SK-N-SH (cell line): Measurements from ENCODE around the gene CNN2. TPM values are rescaled to one million over a fixed set of nuclear protein-coding genes. Genes with fewer than 3 reads are reported as not detected.

Experiments
- CHD2 ChIP-seq: fragments of 150-350 bp; IDR thresholded peaks from 2 replicates; pipeline ENCODE4 v1.6.1; 2018; ENCODE audit warnings: low read length; ENCODE audit not compliant: partially characterized antibody
- ELF1 ChIP-seq: IDR thresholded peaks from 2 replicates; pipeline ENCODE4 v1.4.0; 2012
- EP300 ChIP-seq, 2 experiments: IDR thresholded peaks; 2 replicates each; pipeline versions ENCODE4 v1.4.0 to v1.6.1; 2012; ENCODE audit warnings: borderline replicate concordance in 1 of 2, low read depth in 1 of 2, low read length in 1 of 2
- EZH2phosphoT487 ChIP-seq: fragments of 200-600 bp; sonication (generic); IDR thresholded peaks from 2 replicates; pipeline ENCODE4 v1.6.1; 2017; ENCODE audit warnings: low read depth, mixed run types, mild to moderate bottlenecking, antibody characterized with exemption, moderate library complexity, borderline replicate concordance
- FOSL2 ChIP-seq: IDR thresholded peaks from 2 replicates; pipeline ENCODE4 v1.4.0; 2012; ENCODE audit warnings: low read depth, mild to moderate bottlenecking, moderate library complexity, borderline replicate concordance
- FOXJ3 ChIP-seq: sonication (generic); formaldehyde crosslinking; IDR thresholded peaks from 2 replicates; pipeline ENCODE4 v1.5.1; 2020; ENCODE audit warnings: mild to moderate bottlenecking, missing genetic modification reagents
- FOXM1 ChIP-seq: IDR thresholded peaks from 2 replicates; pipeline ENCODE4 v1.4.0; 2012; ENCODE audit warnings: low read depth, mild to moderate bottlenecking
- GABPA ChIP-seq: IDR thresholded peaks from 2 replicates; pipeline ENCODE4 v1.4.0; 2012; ENCODE audit warnings: low read depth, mild to moderate bottlenecking
- JUND ChIP-seq: IDR thresholded peaks from 2 replicates; pipeline ENCODE4 v1.4.0; 2012
- NFIC ChIP-seq: IDR thresholded peaks from 2 replicates; pipeline ENCODE4 v1.4.0; 2012; ENCODE audit warnings: borderline replicate concordance
- NRF1 ChIP-seq: IDR thresholded peaks from 2 replicates; pipeline ENCODE4 v1.6.1; 2012; ENCODE audit warnings: low read depth, mild to moderate bottlenecking, low read length
- POLR2AphosphoS5 ChIP-seq: IDR thresholded peaks from 2 replicates; pipeline ENCODE4 v1.6.1; 2012; ENCODE audit warnings: low read depth, low read length
- RAD21 ChIP-seq: IDR thresholded peaks from 2 replicates; pipeline ENCODE4 v1.6.1; 2012; ENCODE audit warnings: mild to moderate bottlenecking, low read length
- RFX5 ChIP-seq: IDR thresholded peaks from 2 replicates; pipeline ENCODE4 v1.6.1; 2012; ENCODE audit warnings: mild to moderate bottlenecking, improper control_type of control experiment, low read length
- SIN3A ChIP-seq: IDR thresholded peaks from 2 replicates; pipeline ENCODE4 v1.6.1; 2012; ENCODE audit warnings: low read depth, mild to moderate bottlenecking, low read length, moderate library complexity, borderline replicate concordance
- SMC3 ChIP-seq: IDR thresholded peaks from 2 replicates; pipeline ENCODE4 v1.6.1; 2012; ENCODE audit warnings: low read depth, low read length, improper control_type of control experiment
- TAF1 ChIP-seq: IDR thresholded peaks from 2 replicates; pipeline ENCODE4 v1.6.1; 2012; ENCODE audit warnings: low read depth, mild to moderate bottlenecking, low read length, moderate library complexity, borderline replicate concordance
- TCF12 ChIP-seq: IDR thresholded peaks from 2 replicates; pipeline ENCODE4 v1.4.0; 2012
- YY1 ChIP-seq: IDR thresholded peaks from 2 replicates; pipeline ENCODE4 v1.4.0; 2012; ENCODE audit warnings: low read depth, mild to moderate bottlenecking
- polyA plus RNA-seq, 3 experiments: library from polyadenylated mRNA; depleted of rRNA; stranded (reverse); fragments of >200 nt; gene quantifications; 2 replicates each; pipeline ENCODE4 v1.2.3, GENCODE V29; 2012
- TF ChIP-seq, protein P1 (sequence below): fragments of 200-600 bp; sonication (generic); IDR thresholded peaks from 2 replicates; pipeline ENCODE4 v1.6.1; 2017; ENCODE audit warnings: antibody characterized with exemption, mild to moderate bottlenecking, moderate library complexity
- TF ChIP-seq, protein P2 (sequence below): IDR thresholded peaks from 2 replicates; pipeline ENCODE4 v1.4.0; 2012; ENCODE audit warnings: low read depth
- TF ChIP-seq, protein P3 (sequence below): fragments of 150-350 bp; IDR thresholded peaks from 2 replicates; pipeline ENCODE4 v1.6.1; 2016; ENCODE audit warnings: mild to moderate bottlenecking, low read depth, low read length
- TF ChIP-seq, protein P4 (sequence below): IDR thresholded peaks from 2 replicates; pipeline ENCODE4 v1.6.1; 2012; ENCODE audit warnings: mild to moderate bottlenecking, low read depth, low read length, moderate library complexity
- TF ChIP-seq, protein P5 (sequence below): IDR thresholded peaks from 2 replicates; pipeline ENCODE4 v1.4.0; 2012; ENCODE audit warnings: low read depth, borderline replicate concordance

Gene CNN2
- polyA plus RNA-seq, 1 of the 3 experiments (the other 2 are of a cell fraction): 279 TPM

DNA sequence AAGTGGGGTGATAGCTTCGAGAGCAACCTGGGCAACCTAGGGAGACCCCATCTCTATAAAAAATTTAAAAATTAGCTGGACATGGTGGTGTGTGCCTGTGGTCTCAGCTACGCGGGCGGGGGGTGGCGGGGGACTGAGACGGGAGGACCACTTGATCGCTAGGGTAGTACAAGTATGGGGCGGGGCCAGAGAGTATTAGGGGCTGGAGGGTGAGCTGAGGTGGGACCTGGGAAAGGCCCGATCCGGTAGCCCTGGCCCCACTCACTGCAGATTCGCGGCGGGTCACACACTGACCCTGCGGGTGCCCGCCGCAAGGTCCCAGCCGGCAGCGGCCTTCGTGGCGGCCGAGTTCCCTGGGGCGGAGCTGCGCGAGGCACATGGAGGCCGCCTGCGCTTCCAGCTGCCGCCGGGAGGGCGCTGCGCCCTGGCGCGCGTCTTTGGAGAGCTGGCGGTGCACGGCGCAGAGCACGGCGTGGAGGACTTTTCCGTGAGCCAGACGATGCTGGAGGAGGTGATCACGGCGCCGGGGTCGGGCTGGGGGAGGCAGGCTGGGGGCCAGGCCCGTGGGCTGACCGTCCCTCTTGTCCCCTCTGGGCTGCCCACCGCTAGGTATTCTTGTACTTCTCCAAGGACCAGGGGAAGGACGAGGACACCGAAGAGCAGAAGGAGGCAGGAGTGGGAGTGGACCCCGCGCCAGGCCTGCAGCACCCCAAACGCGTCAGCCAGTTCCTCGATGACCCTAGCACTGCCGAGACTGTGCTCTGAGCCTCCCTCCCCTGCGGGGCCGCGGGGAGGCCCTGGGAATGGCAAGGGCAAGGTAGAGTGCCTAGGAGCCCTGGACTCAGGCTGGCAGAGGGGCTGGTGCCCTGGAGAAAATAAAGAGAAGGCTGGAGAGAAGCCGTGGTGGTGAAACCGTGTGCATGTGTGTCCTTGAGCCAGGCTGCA is 38.5 kb downstream of the CNN2 start (continued):
- TF ChIP-seq, protein P1, sequence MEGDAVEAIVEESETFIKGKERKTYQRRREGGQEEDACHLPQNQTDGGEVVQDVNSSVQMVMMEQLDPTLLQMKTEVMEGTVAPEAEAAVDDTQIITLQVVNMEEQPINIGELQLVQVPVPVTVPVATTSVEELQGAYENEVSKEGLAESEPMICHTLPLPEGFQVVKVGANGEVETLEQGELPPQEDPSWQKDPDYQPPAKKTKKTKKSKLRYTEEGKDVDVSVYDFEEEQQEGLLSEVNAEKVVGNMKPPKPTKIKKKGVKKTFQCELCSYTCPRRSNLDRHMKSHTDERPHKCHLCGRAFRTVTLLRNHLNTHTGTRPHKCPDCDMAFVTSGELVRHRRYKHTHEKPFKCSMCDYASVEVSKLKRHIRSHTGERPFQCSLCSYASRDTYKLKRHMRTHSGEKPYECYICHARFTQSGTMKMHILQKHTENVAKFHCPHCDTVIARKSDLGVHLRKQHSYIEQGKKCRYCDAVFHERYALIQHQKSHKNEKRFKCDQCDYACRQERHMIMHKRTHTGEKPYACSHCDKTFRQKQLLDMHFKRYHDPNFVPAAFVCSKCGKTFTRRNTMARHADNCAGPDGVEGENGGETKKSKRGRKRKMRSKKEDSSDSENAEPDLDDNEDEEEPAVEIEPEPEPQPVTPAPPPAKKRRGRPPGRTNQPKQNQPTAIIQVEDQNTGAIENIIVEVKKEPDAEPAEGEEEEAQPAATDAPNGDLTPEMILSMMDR: peak; percentile 55
- TF ChIP-seq CHD2 (no peak), EP300 (IDR thresholded peaks at IDR 0.05; ENCODE audit: borderline replicate concordance in 1 of 2, low read depth in 1 of 2, low read length in 1 of 2) (no peak), TCF12 (no peak), FOSL2 (no peak), JUND (no peak), YY1 (no peak), SMC3 (peak; percentile 13; the same call in 1 of the 2 replicates), POLR2AphosphoS5 (no peak), SIN3A (no peak), GABPA (no peak), FOXM1 (no peak), RFX5 (no peak), EZH2phosphoT487 (no peak), NFIC (no peak), TAF1 (no peak), FOXJ3 (CRISPR knock-in tag) (no peak), NRF1 (peak; percentile 42), ELF1 (no peak), RAD21 (peak; percentile 42)
- TF ChIP-seq, protein P2, sequence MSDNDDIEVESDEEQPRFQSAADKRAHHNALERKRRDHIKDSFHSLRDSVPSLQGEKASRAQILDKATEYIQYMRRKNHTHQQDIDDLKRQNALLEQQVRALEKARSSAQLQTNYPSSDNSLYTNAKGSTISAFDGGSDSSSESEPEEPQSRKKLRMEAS: peak; percentile 98
- TF ChIP-seq, protein P3, sequence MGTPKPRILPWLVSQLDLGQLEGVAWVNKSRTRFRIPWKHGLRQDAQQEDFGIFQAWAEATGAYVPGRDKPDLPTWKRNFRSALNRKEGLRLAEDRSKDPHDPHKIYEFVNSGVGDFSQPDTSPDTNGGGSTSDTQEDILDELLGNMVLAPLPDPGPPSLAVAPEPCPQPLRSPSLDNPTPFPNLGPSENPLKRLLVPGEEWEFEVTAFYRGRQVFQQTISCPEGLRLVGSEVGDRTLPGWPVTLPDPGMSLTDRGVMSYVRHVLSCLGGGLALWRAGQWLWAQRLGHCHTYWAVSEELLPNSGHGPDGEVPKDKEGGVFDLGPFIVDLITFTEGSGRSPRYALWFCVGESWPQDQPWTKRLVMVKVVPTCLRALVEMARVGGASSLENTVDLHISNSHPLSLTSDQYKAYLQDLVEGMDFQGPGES: no peak
- TF ChIP-seq, protein P4, sequence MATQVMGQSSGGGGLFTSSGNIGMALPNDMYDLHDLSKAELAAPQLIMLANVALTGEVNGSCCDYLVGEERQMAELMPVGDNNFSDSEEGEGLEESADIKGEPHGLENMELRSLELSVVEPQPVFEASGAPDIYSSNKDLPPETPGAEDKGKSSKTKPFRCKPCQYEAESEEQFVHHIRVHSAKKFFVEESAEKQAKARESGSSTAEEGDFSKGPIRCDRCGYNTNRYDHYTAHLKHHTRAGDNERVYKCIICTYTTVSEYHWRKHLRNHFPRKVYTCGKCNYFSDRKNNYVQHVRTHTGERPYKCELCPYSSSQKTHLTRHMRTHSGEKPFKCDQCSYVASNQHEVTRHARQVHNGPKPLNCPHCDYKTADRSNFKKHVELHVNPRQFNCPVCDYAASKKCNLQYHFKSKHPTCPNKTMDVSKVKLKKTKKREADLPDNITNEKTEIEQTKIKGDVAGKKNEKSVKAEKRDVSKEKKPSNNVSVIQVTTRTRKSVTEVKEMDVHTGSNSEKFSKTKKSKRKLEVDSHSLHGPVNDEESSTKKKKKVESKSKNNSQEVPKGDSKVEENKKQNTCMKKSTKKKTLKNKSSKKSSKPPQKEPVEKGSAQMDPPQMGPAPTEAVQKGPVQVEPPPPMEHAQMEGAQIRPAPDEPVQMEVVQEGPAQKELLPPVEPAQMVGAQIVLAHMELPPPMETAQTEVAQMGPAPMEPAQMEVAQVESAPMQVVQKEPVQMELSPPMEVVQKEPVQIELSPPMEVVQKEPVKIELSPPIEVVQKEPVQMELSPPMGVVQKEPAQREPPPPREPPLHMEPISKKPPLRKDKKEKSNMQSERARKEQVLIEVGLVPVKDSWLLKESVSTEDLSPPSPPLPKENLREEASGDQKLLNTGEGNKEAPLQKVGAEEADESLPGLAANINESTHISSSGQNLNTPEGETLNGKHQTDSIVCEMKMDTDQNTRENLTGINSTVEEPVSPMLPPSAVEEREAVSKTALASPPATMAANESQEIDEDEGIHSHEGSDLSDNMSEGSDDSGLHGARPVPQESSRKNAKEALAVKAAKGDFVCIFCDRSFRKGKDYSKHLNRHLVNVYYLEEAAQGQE: no peak; the same call in 1 of the 2 replicates
- TF ChIP-seq, protein P5, sequence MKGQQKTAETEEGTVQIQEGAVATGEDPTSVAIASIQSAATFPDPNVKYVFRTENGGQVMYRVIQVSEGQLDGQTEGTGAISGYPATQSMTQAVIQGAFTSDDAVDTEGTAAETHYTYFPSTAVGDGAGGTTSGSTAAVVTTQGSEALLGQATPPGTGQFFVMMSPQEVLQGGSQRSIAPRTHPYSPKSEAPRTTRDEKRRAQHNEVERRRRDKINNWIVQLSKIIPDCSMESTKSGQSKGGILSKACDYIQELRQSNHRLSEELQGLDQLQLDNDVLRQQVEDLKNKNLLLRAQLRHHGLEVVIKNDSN: no peak
